NT2/D1 (cell line): ENCODE data around the gene CRLF3.

Experiments used
- DNase-seq: peaks from one replicate; pipeline ENCODE4 v3.0.0-alpha.2; 2011; ENCODE audit warnings: low read depth, low spot score
- H3K27me3 ChIP-seq: 2 replicates; pipeline ENCODE4 v1.6.0; 2011; ENCODE audit warnings: mild to moderate bottlenecking; ENCODE audit not compliant: insufficient read length, insufficient read depth
- H3K36me3 ChIP-seq: 2 replicates; pipeline ENCODE4 v1.6.1; 2011; ENCODE audit warnings: mild to moderate bottlenecking, low read length, mixed read lengths; ENCODE audit not compliant: insufficient read depth, insufficient read length
- H3K4me1 ChIP-seq: 2 replicates; pipeline ENCODE4 v1.5.1; 2011; ENCODE audit not compliant: insufficient read depth, insufficient read length
- H3K4me3 ChIP-seq: 2 replicates; pipeline ENCODE4 v1.5.1; 2011; ENCODE audit warnings: low read depth; ENCODE audit not compliant: insufficient read length
- H3K9ac ChIP-seq: 2 replicates; pipeline ENCODE4 v1.6.0; 2011; ENCODE audit warnings: low read depth; ENCODE audit not compliant: insufficient read length
- H3K9me3 ChIP-seq: 2 replicates; pipeline ENCODE4 v1.5.1; 2011; ENCODE audit warnings: mild to moderate bottlenecking, low read length; ENCODE audit not compliant: insufficient read depth
- SUZ12 ChIP-seq: IDR thresholded peaks from 2 replicates; pipeline ENCODE4 v1.6.1; 2011; ENCODE audit not compliant: insufficient read length, insufficient read depth; ENCODE audit errors: extremely low read depth
- YY1 ChIP-seq: IDR thresholded peaks from 2 replicates; pipeline ENCODE4 v1.6.1; 2011; ENCODE audit not compliant: insufficient read length, insufficient read depth
- ZNF274 ChIP-seq: IDR thresholded peaks from 2 replicates; pipeline ENCODE4 v1.6.1; 2011; ENCODE audit warnings: mild to moderate bottlenecking, low read depth, low read length

Gene CRLF3

GRCh38 chr17:30838202-30838807 is 13.8 kb upstream of the CRLF3 start:
- no peaks in the 10 kb centered on the region for H3K27me3 ChIP-seq
- TF ChIP-seq ZNF274 (no peak), SUZ12 (no peak), YY1 (no peak)
- no peaks in the 10 kb centered on the region for H3K9me3 ChIP-seq
- no peaks in the 10 kb centered on the region for H3K4me1 ChIP-seq
- DNase-seq, result no peak
- no peak overlapping the region for H3K4me3 ChIP-seq
- H3K36me3 ChIP-seq, result peaks cover 59% of the 10 kb centered on the region
- H3K9ac ChIP-seq, result no peak overlapping the region

GRCh38 chr17:30832438-30833124 is 8.1 kb upstream of the CRLF3 start:
- Histone ChIP-seq H3K9me3 (no peaks in the 10 kb centered on the region), H3K36me3 (peaks cover 27% of the 10 kb centered on the region), H3K4me3 (peak overlapping the region; percentile 82), H3K9ac (peak overlapping the region; percentile 92), H3K4me1 (no peaks in the 10 kb centered on the region), H3K27me3 (no peaks in the 10 kb centered on the region)
- DNase-seq, result no peak
- TF ChIP-seq YY1 (no peak), SUZ12 (no peak), ZNF274 (no peak)

- TF ChIP-seq YY1 (peak; percentile 35), SUZ12 (no peak)
- peak within 1 kb of the TSS; percentile 92 for H3K9ac ChIP-seq
- no peaks in the 10 kb centered on the region for H3K27me3 ChIP-seq
- H3K4me1 ChIP-seq, result no peaks in the 10 kb centered on the region
- H3K36me3 ChIP-seq, result peaks cover 20% of the 10 kb centered on the region
- DNase-seq, result peak; percentile 72
- no peaks in the 10 kb centered on the region for H3K9me3 ChIP-seq
- peak within 1 kb of the TSS; percentile 82 for H3K4me3 ChIP-seq
Measured at GRCh38 chr17:30831663-30832437, 7.4 kb upstream of the CRLF3 start, which contains the start of gene ATAD5. ATAD5 (plus strand) TSS chr17:30831966; CDS start chr17:30832348, 382 bp downstream.

- Histone ChIP-seq H3K9me3 (no peaks in the 10 kb centered on the region), H3K4me1 (no peaks in the 10 kb centered on the region), H3K36me3 (peaks cover 14% of the 10 kb centered on the region), H3K27me3 (no peaks in the 10 kb centered on the region), H3K9ac (peak overlapping the region; percentile 92), H3K4me3 (peak overlapping the region; percentile 82)
- TF ChIP-seq SUZ12, result no peak
- TF ChIP-seq ZNF274, result no peak
- no peak for TF ChIP-seq YY1
- DNase-seq, result no peak
Measured at GRCh38 chr17:30831257-30831656, 6.8 kb upstream of the CRLF3 start.

- Histone ChIP-seq H3K36me3 (no peaks in the 10 kb centered on the region), H3K4me3 (no peak overlapping the region), H3K4me1 (peaks cover 3% of the 10 kb centered on the region), H3K9ac (no peak overlapping the region), H3K27me3 (no peaks in the 10 kb centered on the region), H3K9me3 (no peaks in the 10 kb centered on the region)
- no peak for DNase-seq
- TF ChIP-seq YY1 (no peak), SUZ12 (no peak), ZNF274 (no peak)
Measured at GRCh38 chr17:30829022-30829421, 4.5 kb upstream of the CRLF3 start.

GRCh38 chr17:30827082-30827481 is 2.6 kb upstream of the CRLF3 start:
- DNase-seq, result no peak
- H3K9me3 ChIP-seq, result no peaks in the 10 kb centered on the region
- H3K4me3 ChIP-seq, result no peak overlapping the region
- H3K9ac ChIP-seq, result no peak overlapping the region
- peaks cover 3% of the 10 kb centered on the region for H3K4me1 ChIP-seq
- no peaks in the 10 kb centered on the region for H3K36me3 ChIP-seq
- TF ChIP-seq ZNF274, result no peak
- TF ChIP-seq SUZ12, result no peak
- TF ChIP-seq YY1, result no peak
- no peaks in the 10 kb centered on the region for H3K27me3 ChIP-seq

GRCh38 chr17:30824002-30824355 is 513 bp downstream of the CRLF3 start:
- Histone ChIP-seq H3K9me3 (no peaks in the 10 kb centered on the region), H3K27me3 (no peaks in the 10 kb centered on the region), H3K36me3 (peaks cover 4% of the 10 kb centered on the region), H3K4me3 (peak overlapping the region; percentile 78), H3K4me1 (peaks cover 3% of the 10 kb centered on the region), H3K9ac (peak overlapping the region; percentile 88)
- no peak for DNase-seq
- TF ChIP-seq YY1 (no peak), SUZ12 (no peak), ZNF274 (no peak)
